ENCODE results near the gene SLC4A11.

- TF ChIP-seq CTCF (IDR thresholded peaks at IDR 0.05; ENCODE audit: insufficient read depth, low read length) (no peak), POLR2AphosphoS5 (IDR thresholded peaks at IDR 0.05; ENCODE audit: low read depth) (no peak), REST (IDR thresholded peaks at IDR 0.05; ENCODE audit: insufficient replicate concordance, low read depth) (no peak)
Observed at GRCh38 chr20:3244613-3245012, 5.6 kb upstream of the SLC4A11 start.
